CD4-positive, alpha-beta T cell treated with Interleukin-12 subunit alpha and Interleukin-12 subunit beta, for 1 hour (primary cell): ENCODE data around the gene AXIN2.
"Not testable (repeated sequence)": the region's sequence is repeated elsewhere in the genome, so short reads cannot be mapped to it uniquely, and the experiment has no call there.

Experiments
- DNase-seq: peaks from one replicate; pipeline ENCODE4 v3.0.0-alpha.2; 2020

Gene AXIN2

DNA sequence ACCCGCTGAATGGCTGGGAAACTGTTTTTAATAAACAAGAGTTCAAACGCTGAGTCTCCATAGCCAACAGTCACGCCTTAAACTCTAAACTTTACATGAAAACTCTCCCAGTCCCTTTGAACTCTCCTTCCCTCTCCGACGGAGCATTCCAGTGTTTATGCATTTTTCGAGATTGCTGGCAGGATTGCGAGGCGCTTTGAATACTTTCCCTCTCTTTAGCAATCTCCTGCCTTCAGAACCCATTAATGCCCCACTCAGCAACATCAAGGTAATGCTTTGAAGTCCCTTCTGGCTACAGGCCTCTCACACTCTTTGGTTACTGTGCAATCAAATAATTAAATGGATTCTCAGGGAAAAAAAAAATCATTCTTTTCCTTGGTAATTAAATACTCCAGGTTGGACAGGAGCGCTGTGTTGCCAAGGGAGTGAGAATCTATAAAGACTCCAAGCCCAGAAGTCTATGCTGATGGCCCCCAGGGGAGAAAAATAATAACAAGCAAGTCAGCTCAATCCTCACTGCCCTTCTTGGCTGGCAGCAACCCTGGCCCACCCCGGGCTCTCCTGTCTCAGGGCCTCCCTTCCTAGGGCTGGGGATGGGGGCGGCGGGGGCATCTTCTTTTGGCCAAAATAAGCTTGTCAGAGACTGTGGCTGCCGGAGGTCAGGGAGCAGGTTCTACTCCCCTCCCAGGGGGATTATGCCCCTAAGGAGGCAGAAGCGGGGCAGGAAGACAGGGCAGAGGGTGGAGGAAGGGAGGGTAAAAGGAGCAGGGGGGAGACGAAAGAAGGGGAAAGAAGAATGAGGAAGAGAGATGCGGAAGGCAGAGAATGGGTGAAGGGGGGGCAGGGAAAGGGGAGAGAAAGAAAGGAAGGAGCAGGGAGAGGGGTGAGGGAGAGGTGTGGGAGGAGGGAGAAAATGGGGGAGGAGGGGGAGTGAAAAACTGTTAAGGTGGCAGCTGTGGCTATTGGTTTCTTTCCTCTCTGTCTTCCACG lies 45.2 kb downstream of the AXIN2 start:
- DNase-seq = no peak

- DNase-seq = no peak
These were observed 45.9 kb downstream of the AXIN2 start for GRCh38 chr17:65515512-65515911.

DNA sequence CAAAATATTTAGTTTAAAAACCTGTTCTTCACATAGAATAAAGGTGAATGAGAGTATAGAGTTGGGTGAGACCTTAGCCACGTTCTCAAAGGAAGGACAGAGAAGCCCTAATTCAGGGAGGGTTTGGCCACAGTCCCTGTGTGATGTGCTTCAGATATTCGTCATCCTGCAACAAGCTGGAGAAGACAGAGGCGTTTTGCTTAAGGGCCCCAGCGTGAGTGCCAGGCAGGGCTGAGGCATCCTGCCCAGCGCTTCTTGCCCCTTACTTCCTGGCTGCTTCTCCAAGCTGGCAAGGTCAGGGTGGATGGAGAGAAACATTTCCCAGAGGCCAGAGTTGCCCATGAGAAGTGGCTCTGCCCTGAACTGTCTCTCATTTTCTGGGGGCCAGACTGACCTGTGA lies 46.9 kb downstream of the AXIN2 start:
- no peak for DNase-seq

DNA sequence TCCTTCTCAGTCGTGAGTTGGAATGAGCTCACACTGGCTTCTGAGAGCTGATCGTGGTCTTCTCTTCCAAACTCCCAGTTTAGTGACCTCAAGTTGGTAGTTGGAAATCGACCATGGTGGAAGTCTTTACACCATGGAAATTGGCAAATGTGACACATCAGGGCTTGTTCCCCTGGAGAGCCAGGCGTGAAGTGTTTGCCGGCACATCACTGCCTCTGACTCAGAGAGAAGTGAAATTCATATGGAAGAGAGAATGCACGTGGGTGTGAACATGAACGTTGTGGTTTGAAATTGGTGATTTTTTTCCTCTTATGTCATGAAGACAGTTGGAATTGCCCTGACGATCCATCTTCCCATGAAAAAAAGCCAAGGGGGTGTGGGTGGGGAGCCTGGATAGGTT lies 47.4 kb downstream of the AXIN2 start:
- no peak for DNase-seq

DNA sequence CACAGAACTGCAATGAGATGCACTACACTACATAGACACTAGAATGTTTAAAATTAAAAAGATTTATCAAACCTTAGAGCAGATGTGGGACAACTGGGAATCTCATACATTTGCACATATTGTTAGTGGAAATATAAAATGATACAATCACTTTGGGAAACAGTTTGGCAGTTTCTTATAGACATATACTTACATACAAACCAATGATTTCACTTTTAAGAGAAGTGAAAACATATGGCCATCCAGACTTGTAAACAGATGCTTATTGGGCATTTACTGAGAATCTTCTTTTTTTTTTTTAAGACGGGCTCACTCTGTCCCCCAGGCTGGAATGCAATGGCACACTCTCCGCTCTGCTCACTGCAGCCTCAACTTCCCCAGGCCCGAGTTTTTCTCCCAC lies 50.1 kb downstream of the AXIN2 start:
- no peak for DNase-seq

DNA sequence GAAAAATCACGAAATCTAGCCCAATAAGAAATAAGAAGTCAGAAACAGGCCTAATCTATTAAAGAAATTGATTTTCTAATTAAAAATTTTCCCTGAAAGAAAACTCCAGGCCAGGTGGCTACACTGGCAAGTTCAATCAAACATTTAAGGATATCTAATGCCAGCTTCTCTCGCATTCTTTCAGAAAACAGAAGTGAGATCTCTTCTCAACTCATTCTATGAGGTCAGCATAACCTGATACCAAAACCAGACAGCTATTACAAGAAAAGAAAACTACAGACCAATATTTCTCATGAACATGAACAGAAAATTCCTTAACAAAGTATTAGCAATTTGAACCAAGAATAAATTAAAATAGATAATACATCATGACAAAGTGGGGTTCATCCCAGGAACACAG lies 52.4 kb downstream of the AXIN2 start:
- no peak for DNase-seq

GRCh38 chr17:65504673-65505072 lies 56.8 kb downstream of the AXIN2 start:
- not testable (repeated sequence) for DNase-seq

- no peak for DNase-seq
These were observed 57.3 kb downstream of the AXIN2 start for GRCh38 chr17:65504141-65504540.

- no peak for DNase-seq
These were observed 57.9 kb downstream of the AXIN2 start for GRCh38 chr17:65503557-65503956.

GRCh38 chr17:65498816-65499215 lies 62.6 kb downstream of the AXIN2 start:
- no peak for DNase-seq

DNA sequence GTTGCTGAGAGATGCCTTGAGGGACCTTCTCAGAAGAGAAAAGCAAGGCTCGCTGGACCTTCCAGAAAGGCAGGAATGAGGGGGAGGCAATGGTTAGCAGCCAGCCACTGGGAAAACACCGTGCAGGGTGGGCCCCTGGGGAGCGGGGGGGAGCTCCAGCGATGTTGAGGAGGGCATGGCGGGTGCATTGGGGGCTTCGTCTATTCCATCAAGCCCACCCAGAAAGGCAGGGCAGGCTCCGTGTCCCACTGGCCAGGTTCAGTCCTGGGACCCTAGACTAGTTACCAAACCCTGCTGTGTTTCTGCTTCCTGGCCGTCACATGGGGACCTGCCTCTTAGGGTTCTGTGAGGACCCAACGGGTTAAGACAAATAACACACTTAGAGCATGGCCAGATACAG lies 64.6 kb downstream of the AXIN2 start:
- no peak for DNase-seq

GRCh38 chr17:65495122-65496055 lies 66.1 kb downstream of the AXIN2 start:
- DNase-seq = peak; percentile 10

- DNase-seq = no peak
These were observed 71.9 kb downstream of the AXIN2 start for GRCh38 chr17:65489413-65490155.

GRCh38 chr17:65488665-65489064 lies 72.8 kb downstream of the AXIN2 start:
- no peak for DNase-seq

DNA sequence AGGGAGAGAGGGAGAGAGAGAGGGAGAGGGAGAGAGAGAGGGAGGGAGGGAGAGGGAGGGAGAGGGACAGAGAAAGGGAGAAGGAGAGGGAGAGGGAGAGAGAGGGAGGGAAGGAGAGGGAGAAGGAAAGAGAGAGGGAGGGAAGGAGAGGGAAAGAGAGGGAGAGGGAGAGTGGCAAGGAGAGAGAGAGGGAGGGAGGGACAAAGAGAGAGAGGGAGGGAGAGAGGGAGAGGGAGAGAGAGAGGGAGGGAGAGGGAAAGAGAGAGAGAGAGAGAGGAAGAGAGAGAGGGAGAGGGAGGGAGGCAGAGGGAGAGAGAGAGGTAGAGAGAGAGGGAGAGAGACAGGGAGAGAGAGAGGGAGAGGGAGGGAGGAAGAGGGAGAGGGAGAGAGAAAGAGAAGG lies 73.5 kb downstream of the AXIN2 start:
- no peak for DNase-seq

DNA sequence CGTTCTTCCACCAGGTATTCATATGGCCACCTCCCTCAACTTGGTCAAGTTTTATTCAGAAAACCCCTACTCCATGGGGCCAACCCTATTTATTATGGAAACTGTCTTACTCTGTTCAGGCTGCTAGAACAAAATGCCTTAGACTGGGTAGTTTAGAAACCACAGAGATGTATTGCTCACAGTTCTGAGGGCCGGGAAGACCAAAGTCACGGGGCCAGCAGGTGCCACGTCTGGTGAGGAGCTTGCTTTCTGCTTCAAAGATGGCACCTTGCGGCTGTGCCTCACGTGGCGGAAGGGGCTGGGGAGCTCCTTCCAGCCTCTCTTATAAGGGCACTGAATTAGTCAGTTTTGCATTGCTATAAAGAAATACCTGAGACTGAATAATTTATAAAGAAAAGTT lies 74.3 kb downstream of the AXIN2 start:
- DNase-seq = no peak

- DNase-seq = no peak
These were observed 75.8 kb downstream of the AXIN2 start for GRCh38 chr17:65485388-65486299.

GRCh38 chr17:65484405-65484804 lies 77.0 kb downstream of the AXIN2 start:
- not testable (repeated sequence) for DNase-seq

DNA sequence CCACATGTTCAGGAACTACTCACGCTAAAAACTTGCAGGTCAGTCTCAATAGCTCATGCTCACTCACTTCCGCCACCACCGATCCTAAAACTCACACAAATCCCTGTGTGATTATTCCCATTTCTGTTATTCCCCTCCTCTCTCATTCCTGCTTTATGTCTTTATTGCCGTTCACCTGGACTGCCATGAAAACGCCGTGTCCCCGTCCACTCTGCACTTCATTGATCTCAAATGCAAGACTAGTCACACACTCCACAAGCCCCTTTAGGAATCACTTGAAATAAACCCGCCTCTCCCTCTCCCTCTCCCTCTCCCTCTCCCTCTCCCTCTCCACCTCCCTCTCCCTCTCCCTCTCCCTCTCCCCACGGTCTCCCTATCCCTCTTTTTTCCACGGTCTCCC lies 78.0 kb downstream of the AXIN2 start:
- DNase-seq = no peak

GRCh38 chr17:65482201-65482600 lies 79.2 kb downstream of the AXIN2 start:
- DNase-seq = no peak

DNA sequence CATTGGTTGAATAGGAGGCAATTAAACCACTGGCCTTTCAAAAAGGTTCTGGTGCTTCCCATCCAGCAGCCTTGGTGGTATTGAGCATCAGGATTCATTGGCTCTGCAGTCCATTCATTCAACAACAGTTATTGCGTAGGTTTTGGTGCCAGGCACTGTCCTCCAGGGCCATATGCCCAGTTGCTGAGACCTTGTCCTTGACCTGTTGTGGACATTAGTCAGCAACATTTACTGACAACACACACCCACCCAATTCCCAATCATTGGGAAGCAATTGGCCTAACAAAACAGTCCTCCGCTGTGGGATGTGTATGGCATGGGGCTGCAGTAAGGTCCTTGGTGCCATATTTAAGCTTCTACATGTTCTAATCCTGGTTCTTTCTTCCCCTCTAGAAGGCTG lies 82.2 kb downstream of the AXIN2 start:
- no peak for DNase-seq
